CMK (cell line): ENCODE results near the gene VBP1.
"Not testable (repeated sequence)": the region's sequence is repeated elsewhere in the genome, so short reads cannot be mapped to it uniquely, and the experiment has no call there.

ENCODE experiments used
- DNase-seq: peaks from one replicate; pipeline ENCODE4 v3.0.0-alpha.2; 2010; ENCODE audit warnings: low read depth

The VBP1 gene

GRCh38 chrX:155263854-155264628 is 47.8 kb downstream of the VBP1 start, which contains the start of gene RAB39B:
Gene RAB39B, minus strand, starts transcription at chrX:155264491. Its CDS starts 203 bp downstream, at chrX:155264288.
- DNase-seq, result peak; percentile 18

GRCh38 chrX:155266439-155266838 is 50.2 kb downstream of the VBP1 start:
- DNase-seq, result no peak

DNA sequence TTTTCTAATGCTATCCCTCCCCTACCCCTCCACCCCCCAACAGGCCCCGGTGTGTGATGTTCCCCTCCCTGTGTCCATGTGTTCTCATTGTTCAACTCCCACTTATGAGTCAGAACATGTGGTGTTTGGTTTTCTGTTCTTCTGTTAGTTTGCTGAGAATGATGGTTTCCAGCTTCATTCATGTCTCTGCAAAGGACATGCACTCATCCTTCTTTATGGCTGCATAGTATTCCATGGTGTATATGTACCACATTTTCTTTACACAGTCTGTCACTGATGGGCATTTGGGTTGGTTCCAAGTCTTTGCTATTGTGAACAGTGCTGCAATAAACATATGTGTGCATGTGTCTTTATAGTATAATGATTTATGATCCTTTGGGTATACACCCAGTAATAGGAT is 51.7 kb downstream of the VBP1 start:
- DNase-seq, result not testable (repeated sequence)

DNA sequence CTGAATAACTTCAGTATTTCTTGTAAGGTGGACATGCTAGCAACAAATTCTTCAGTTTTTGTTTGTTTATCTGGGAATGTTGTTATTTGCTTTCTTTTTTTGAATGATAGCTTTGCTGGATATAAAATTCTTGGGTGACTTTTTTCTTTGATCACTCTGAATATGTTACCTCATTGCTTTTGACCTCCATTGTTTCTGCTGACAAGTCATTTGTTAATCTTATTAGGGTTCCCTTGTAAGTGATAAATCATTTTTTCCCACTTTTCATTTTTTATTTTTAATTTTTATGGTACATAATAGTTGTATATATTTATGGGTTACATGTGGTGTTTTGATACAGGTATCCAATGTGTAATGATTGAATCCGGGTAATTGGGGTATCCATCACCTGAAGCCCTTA is 54.7 kb downstream of the VBP1 start:
- no peak for DNase-seq

- DNase-seq, result no peak
Measured at GRCh38 chrX:155279873-155280272, 63.6 kb downstream of the VBP1 start.
